ENCODE results near the gene ARID5A.

GRCh38 chr2:96526615-96527285 is 9.8 kb upstream of the ARID5A start:
- TF ChIP-seq EZH2 (IDR thresholded peaks at IDR 0.05) (no peak), FOXP2 (optimal IDR thresholded peaks at IDR 0.05; ENCODE audit: control extremely low read depth, extremely low read length, insufficient read depth) (no peak), POLR2AphosphoS5 (IDR thresholded peaks at IDR 0.05; ENCODE audit: borderline replicate concordance, low read depth, low read length) (no peak)

Measured in SK-N-MC (cell line).